GM12878 (cell line): ENCODE data around the gene C11orf97. TPM values are rescaled to one million over a fixed set of nuclear protein-coding genes. Genes with fewer than 3 reads are reported as not detected.

Source experiments
- ATAC-seq: fragments of 200-7000 bp; cut with Tn5 transposase; 3 replicates; pipeline ENCODE4 v1.9.1; 2020; ENCODE audit warnings: mild to moderate bottlenecking, moderate library complexity
- BruUV-seq: library from RNA; stranded (reverse); fragments of 400-500 nt; replicated peaks from 2 replicates; lab custom pipeline; 2021; lab: Mats Ljungman, UMichigan
- CTCF ChIA-PET: fragments of 300-600 bp; sonication (Branson Sonifier 250); formaldehyde crosslinking; extraction: SDS; loops from one replicate; lab custom pipeline; 2021; ENCODE audit warnings: inconsistent platforms; lab: Yijun Ruan, JAX
- POLR2A ChIA-PET: fragments of 350-600 bp; formaldehyde crosslinking; extraction: SDS; loops from one replicate; lab custom pipeline; 2021; ENCODE audit warnings: inconsistent platforms; lab: Charles Lee
- RAD21 ChIA-PET: fragments of 300-600 bp; sonication (Branson Sonifier 250); formaldehyde crosslinking; loops from one replicate; lab custom pipeline; 2023; ENCODE audit warnings: antibody characterized with exemption; ENCODE audit not compliant: unreplicated experiment; lab: Charles Lee
- SMC1A ChIA-PET: fragments of 300-600 bp; sonication (Branson Sonifier 250); formaldehyde crosslinking; loops from one replicate; lab custom pipeline; 2023; ENCODE audit not compliant: unreplicated experiment, uncharacterized antibody; lab: Charles Lee
- DNase-seq: peaks from one replicate; pipeline ENCODE4 v3.0.0-alpha.2; 2011; ENCODE audit warnings: low read depth, low spot score
- FAIRE-seq: peaks from 3 replicates; lab custom pipeline; 2011; peaks lifted over from hg19 to GRCh38; lab: Jason Lieb, UNC
- H2AFZ ChIP-seq: 2 replicates; pipeline ENCODE4 v1.6.0; 2011; ENCODE audit warnings: low read depth, low read length, control low read depth; ENCODE audit not compliant: control insufficient read depth
- H3K27ac ChIP-seq: 2 replicates; pipeline ENCODE4 v1.5.1; 2011; ENCODE audit warnings: control low read depth; ENCODE audit not compliant: control insufficient read depth, insufficient read depth
- H3K27me3 ChIP-seq, 2 experiments: replicated peaks in 1 of 2; 2 replicates each; pipeline versions ENCODE4 v1.6.0 to v1.6.1; 2011; ENCODE audit warnings: low read length in 1 of 2; ENCODE audit not compliant: control insufficient read depth in 2 of 2, insufficient read depth in 2 of 2
- H3K36me3 ChIP-seq, 2 experiments: 2 replicates each; pipeline ENCODE4 v1.5.1; 2011; ENCODE audit warnings: low read length in 1 of 2; ENCODE audit not compliant: control insufficient read depth in 2 of 2, insufficient read depth in 2 of 2
- H3K4me1 ChIP-seq: 2 replicates; pipeline ENCODE4 v1.6.1; 2011; ENCODE audit warnings: mild to moderate bottlenecking, low read length, moderate library complexity, mixed read lengths; ENCODE audit not compliant: control insufficient read depth, insufficient read depth
- H3K4me2 ChIP-seq: 2 replicates; pipeline ENCODE4 v1.6.0; 2011; ENCODE audit warnings: control low read depth; ENCODE audit not compliant: control insufficient read depth, insufficient read depth
- H3K4me3 ChIP-seq: fragments of 200-600 bp; sonication (generic); 2 replicates; pipeline ENCODE4 v1.5.1; 2016
- H3K79me2 ChIP-seq: 2 replicates; pipeline ENCODE4 v1.6.0; 2011; ENCODE audit warnings: low read length; ENCODE audit not compliant: control insufficient read depth, insufficient read depth
- H3K9ac ChIP-seq: 2 replicates; pipeline ENCODE4 v1.8.0; 2011; ENCODE audit warnings: low read length, control low read depth, mixed read lengths; ENCODE audit not compliant: control insufficient read depth, insufficient read depth
- H3K9me3 ChIP-seq: replicated peaks from 3 replicates; pipeline ENCODE4 v1.5.1; 2011; ENCODE audit warnings: mild to moderate bottlenecking, low read length; ENCODE audit not compliant: control insufficient read depth, insufficient read depth
- H4K20me1 ChIP-seq: 2 replicates; pipeline ENCODE4 v1.6.0; 2011; ENCODE audit not compliant: control insufficient read depth, insufficient read depth
- ATF3 ChIP-seq: IDR thresholded peaks from 2 replicates; pipeline ENCODE4 v1.6.1; 2011; ENCODE audit warnings: low read depth, mild to moderate bottlenecking, low read length, moderate library complexity, borderline replicate concordance; ENCODE audit errors: extremely low read depth
- CHD2 ChIP-seq: IDR thresholded peaks from 2 replicates; pipeline ENCODE4 v1.6.1; 2011; ENCODE audit warnings: low read depth, low read length, improper control_type of control experiment, borderline replicate concordance
- FOXM1 ChIP-seq: IDR thresholded peaks from 2 replicates; pipeline ENCODE4 v1.6.1; 2012; ENCODE audit warnings: low read depth, mild to moderate bottlenecking, inconsistent platforms, low read length, moderate library complexity
- KAT2A ChIP-seq: conservative IDR thresholded peaks from 2 replicates; pipeline ENCODE4 v1.6.1; 2011; ENCODE audit warnings: low read depth, low read length; ENCODE audit not compliant: control insufficient read depth
- LARP7 ChIP-seq: fragments of 450-650 bp; IDR thresholded peaks from 2 replicates; pipeline ENCODE4 v1.6.1; 2017; ENCODE audit warnings: mild to moderate bottlenecking
- PML ChIP-seq: IDR thresholded peaks from 2 replicates; pipeline ENCODE4 v1.6.1; 2012; ENCODE audit warnings: low read length, inconsistent platforms
- POLR2AphosphoS2 ChIP-seq: IDR thresholded peaks from 2 replicates; pipeline ENCODE4 v1.6.1; 2011; ENCODE audit warnings: low read depth, mild to moderate bottlenecking, low read length, improper control_type of control experiment, moderate library complexity
- POLR2AphosphoS5 ChIP-seq: IDR thresholded peaks from 2 replicates; pipeline ENCODE4 v1.6.1; 2011; ENCODE audit warnings: mild to moderate bottlenecking, low read length, inconsistent platforms
- RCOR1 ChIP-seq: conservative IDR thresholded peaks from 2 replicates; pipeline ENCODE4 v1.6.1; 2012; ENCODE audit warnings: low read depth, low read length, improper control_type of control experiment
- SMAD1 ChIP-seq: fragments of 450-650 bp; IDR thresholded peaks from 2 replicates; pipeline ENCODE4 v1.6.1; 2018; ENCODE audit warnings: mild to moderate bottlenecking, low read depth; ENCODE audit not compliant: partially characterized antibody
- STAT3 ChIP-seq: IDR thresholded peaks from 2 replicates; pipeline ENCODE4 v1.6.1; 2011; ENCODE audit warnings: low read depth, low read length, improper control_type of control experiment
- TARDBP ChIP-seq: IDR thresholded peaks from 2 replicates; pipeline ENCODE4 v1.6.1; 2016; ENCODE audit warnings: borderline replicate concordance
- TCF3 ChIP-seq: IDR thresholded peaks from 2 replicates; pipeline ENCODE4 v1.6.1; 2012; ENCODE audit warnings: low read depth, mild to moderate bottlenecking, low read length, borderline replicate concordance; ENCODE audit not compliant: insufficient read depth
- WGBS: methylation state at CpG from one replicate; pipeline ENCODE4 v1.1.6; 2016; ENCODE audit warnings: low lambda C conversion rate; ENCODE audit not compliant: insufficient replicate concordance, insufficient coverage; ENCODE audit errors: missing lambda C conversion rate; 5-methylcytosine and 5-hydroxymethylcytosine counted together
- in situ Hi-C: fragments of 300-500 bp; cut with MboI; formaldehyde crosslinking; loops from 9 replicates; pipeline ENCODE4 v1.14.3; 2018; ENCODE audit warnings: mixed read lengths
- intact Hi-C: fragments of 100-400 bp; cut with micrococcal nuclease; formaldehyde crosslinking; loops from one replicate; pipeline ENCODE4 v1.14.2; 2022; ENCODE audit not compliant: unreplicated experiment
- polyA plus RNA-seq, 11 experiments: library from polyadenylated mRNA; depleted of rRNA in 4 of 11; unstranded in 6 of 11; stranded (reverse) in 5 of 11; fragments of >200 nt; fragmentation: Nextera tagmentation in 4 of 11; fragmentation: Illumina TruSeq in 1 of 11; extraction: Ambion mirVana in 4 of 11; extraction: Trizol in 1 of 11; gene quantifications; 1 replicate in 1 of 11; 2 replicates in 10 of 11; pipeline versions ENCODE4 v1.2.1 to v1.2.3, GENCODE V29; 2011 to 2016; ENCODE audit warnings: inconsistent platforms in 2 of 11, missing spikeins in 2 of 11, low read depth in 1 of 11
- total RNA-seq, 4 experiments: library from RNA; depleted of rRNA in 3 of 4; stranded (reverse); fragments of >200 nt in 3 of 4; fragmentation: Illumina TruSeq in 1 of 4; extraction: Trizol in 1 of 4; gene quantifications; 2 replicates each; pipeline versions ENCODE4 v1.2.1 to v1.2.3, GENCODE V29; 2013 to 2021
- TF ChIP-seq, protein P1 (sequence below): IDR thresholded peaks from 2 replicates; pipeline ENCODE4 v1.6.1; 2011; ENCODE audit warnings: low read depth, low read length, improper control_type of control experiment, borderline replicate concordance
- TF ChIP-seq, protein P2 (sequence below), 3 experiments: IDR thresholded peaks in 2 of 3; conservative IDR thresholded peaks in 1 of 3; 2 replicates each; pipeline ENCODE4 v1.5.1; 2011; ENCODE audit warnings: low read depth in 3 of 3, low read length in 3 of 3, mild to moderate bottlenecking in 3 of 3, control low read depth in 2 of 3, moderate library complexity in 2 of 3, inconsistent platforms in 1 of 3, mixed read lengths in 1 of 3; ENCODE audit not compliant: control insufficient read depth in 2 of 3, insufficient read depth in 1 of 3; ENCODE audit errors: extremely low read depth in 1 of 3
- TF ChIP-seq, protein P3 (sequence below): IDR thresholded peaks from 2 replicates; pipeline ENCODE4 v1.6.1; 2012; ENCODE audit warnings: low read depth, low read length, improper control_type of control experiment
- TF ChIP-seq, protein P4 (sequence below): fragments of 450-650 bp; IDR thresholded peaks from 2 replicates; pipeline ENCODE4 v1.6.1; 2014; ENCODE audit warnings: mild to moderate bottlenecking

Gene C11orf97
- total and polyA plus RNA-seq, 10 of the 15 experiments (the other 5 are each of a cell fraction or from before 2014, with no cell fraction given), result not detected

- TF ChIP-seq SMAD1 (no peak), CHD2 (no peak)
- TF ChIP-seq, protein P1, sequence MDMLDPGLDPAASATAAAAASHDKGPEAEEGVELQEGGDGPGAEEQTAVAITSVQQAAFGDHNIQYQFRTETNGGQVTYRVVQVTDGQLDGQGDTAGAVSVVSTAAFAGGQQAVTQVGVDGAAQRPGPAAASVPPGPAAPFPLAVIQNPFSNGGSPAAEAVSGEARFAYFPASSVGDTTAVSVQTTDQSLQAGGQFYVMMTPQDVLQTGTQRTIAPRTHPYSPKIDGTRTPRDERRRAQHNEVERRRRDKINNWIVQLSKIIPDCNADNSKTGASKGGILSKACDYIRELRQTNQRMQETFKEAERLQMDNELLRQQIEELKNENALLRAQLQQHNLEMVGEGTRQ, result no peak
Observed at GRCh38 chr11:94560834-94561233, 48.6 kb downstream of the C11orf97 start (continued).

GRCh38 chr11:94563176-94563847, 51.1 kb downstream of the C11orf97 start:
- ChIA-PET CTCF (interaction anchor here (0.6 to 1.3 kb wide), 4 partner anchors 16 to 35 kb away, joined by 3 read pairs; no protein-coding TSS in a partner anchor), RAD21 (interaction anchor here (1.0 to 2.9 kb wide), 2 partner anchors 12 to 39 kb away, joined by 3 to 10 read pairs; no protein-coding TSS in a partner anchor), SMC1A (interaction anchor here (0.9 kb wide), 1 partner anchor 15 kb away, joined by 6 read pairs; no protein-coding TSS in a partner anchor), POLR2A (interaction anchor here (1.1 kb wide), 1 partner anchor 16 kb away, joined by 4 read pairs; no protein-coding TSS in a partner anchor)
- 47% methylated on average over 4 of the region's 4 CpGs for WGBS
- no peaks in the 10 kb centered on the region for H3K27me3 ChIP-seq
- H3K4me3 ChIP-seq, result no peak overlapping the region
- no peaks in the 10 kb centered on the region for H4K20me1 ChIP-seq
- no peak for DNase-seq
- no peaks in the 10 kb centered on the region for H3K4me1 ChIP-seq
- intact Hi-C loops (no loop called here), in situ Hi-C loops (no loop called here)
- H3K9ac ChIP-seq, result no peak overlapping the region
- no peak overlapping the region for H2AFZ ChIP-seq
- no peak for FAIRE-seq
- no peaks in the 10 kb centered on the region for H3K79me2 ChIP-seq
- ATAC-seq, result no peak
- H3K36me3 ChIP-seq, result no peaks in the 10 kb centered on the region
- BruUV-seq, result no TSS peak
- H3K27ac ChIP-seq, result no peak overlapping the region
- H3K4me2 ChIP-seq, result no peak overlapping the region
- H3K9me3 ChIP-seq, result no peaks in the 10 kb centered on the region
- TF ChIP-seq, protein P2, sequence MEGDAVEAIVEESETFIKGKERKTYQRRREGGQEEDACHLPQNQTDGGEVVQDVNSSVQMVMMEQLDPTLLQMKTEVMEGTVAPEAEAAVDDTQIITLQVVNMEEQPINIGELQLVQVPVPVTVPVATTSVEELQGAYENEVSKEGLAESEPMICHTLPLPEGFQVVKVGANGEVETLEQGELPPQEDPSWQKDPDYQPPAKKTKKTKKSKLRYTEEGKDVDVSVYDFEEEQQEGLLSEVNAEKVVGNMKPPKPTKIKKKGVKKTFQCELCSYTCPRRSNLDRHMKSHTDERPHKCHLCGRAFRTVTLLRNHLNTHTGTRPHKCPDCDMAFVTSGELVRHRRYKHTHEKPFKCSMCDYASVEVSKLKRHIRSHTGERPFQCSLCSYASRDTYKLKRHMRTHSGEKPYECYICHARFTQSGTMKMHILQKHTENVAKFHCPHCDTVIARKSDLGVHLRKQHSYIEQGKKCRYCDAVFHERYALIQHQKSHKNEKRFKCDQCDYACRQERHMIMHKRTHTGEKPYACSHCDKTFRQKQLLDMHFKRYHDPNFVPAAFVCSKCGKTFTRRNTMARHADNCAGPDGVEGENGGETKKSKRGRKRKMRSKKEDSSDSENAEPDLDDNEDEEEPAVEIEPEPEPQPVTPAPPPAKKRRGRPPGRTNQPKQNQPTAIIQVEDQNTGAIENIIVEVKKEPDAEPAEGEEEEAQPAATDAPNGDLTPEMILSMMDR (IDR thresholded peaks at IDR 0.05 in 2 of 3, conservative IDR thresholded peaks at IDR 0.05 in 1 of 3; ENCODE audit: control insufficient read depth in 2 of 3, extremely low read depth in 1 of 3, insufficient read depth in 1 of 3, low read depth in 3 of 3, low read length in 3 of 3), result no peak
- TF ChIP-seq POLR2AphosphoS5 (no peak), STAT3 (no peak), KAT2A (no peak), LARP7 (no peak), FOXM1 (no peak), TCF3 (no peak), ATF3 (no peak), TARDBP (no peak), PML (no peak), RCOR1 (no peak), POLR2AphosphoS2 (no peak)
- TF ChIP-seq, protein P3, sequence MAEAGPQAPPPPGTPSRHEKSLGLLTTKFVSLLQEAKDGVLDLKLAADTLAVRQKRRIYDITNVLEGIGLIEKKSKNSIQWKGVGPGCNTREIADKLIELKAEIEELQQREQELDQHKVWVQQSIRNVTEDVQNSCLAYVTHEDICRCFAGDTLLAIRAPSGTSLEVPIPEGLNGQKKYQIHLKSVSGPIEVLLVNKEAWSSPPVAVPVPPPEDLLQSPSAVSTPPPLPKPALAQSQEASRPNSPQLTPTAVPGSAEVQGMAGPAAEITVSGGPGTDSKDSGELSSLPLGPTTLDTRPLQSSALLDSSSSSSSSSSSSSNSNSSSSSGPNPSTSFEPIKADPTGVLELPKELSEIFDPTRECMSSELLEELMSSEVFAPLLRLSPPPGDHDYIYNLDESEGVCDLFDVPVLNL, result no peak
- TF ChIP-seq, protein P4, sequence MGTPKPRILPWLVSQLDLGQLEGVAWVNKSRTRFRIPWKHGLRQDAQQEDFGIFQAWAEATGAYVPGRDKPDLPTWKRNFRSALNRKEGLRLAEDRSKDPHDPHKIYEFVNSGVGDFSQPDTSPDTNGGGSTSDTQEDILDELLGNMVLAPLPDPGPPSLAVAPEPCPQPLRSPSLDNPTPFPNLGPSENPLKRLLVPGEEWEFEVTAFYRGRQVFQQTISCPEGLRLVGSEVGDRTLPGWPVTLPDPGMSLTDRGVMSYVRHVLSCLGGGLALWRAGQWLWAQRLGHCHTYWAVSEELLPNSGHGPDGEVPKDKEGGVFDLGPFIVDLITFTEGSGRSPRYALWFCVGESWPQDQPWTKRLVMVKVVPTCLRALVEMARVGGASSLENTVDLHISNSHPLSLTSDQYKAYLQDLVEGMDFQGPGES, result no peak
